ENCODE data around the gene TAS1R1.
"Not testable (repeated sequence)": the region's sequence is repeated elsewhere in the genome, so short reads cannot be mapped to it uniquely, and the experiment has no call there.

The TAS1R1 gene

DNA sequence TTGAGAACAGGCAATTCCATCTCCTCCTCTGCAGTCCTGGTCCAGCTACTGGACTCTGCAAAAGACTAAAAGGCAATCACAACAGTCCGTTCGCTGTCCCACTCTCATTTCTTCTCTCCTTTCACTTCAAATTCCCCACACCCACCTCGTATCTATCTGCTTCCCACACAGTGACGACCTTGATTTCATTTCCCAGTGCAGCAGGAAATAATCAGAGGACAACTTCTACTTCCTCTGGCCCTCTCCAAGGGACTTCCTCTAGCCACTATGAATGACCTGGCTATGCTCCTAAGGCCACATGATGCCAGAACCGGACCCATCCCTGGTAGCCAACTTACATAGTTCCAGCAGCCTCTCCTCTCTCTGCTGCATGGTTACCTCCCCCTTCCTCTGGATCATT lies 8.8 kb upstream of the TAS1R1 start:
- peak overlapping the region in 1 of 11 experiments; percentile 47; a peak in 4 of 22 replicates for H3K27ac ChIP-seq
- peaks cover 65 to 99% (median 96%) of the 10 kb centered on the region in 11 experiments for H3K36me3 ChIP-seq
- peak overlapping the region in 7 of 11 experiments; percentile 11 to 80 (median 69); a peak in 11 of 22 replicates for H3K4me2 ChIP-seq
- no peaks in the 10 kb centered on the region for H3K27me3 ChIP-seq
- H4K20me1 ChIP-seq: peaks cover 0 to 60% (median 34%) of the 10 kb centered on the region in 11 experiments; a peak in 17 of 22 replicates
- H3K4me1 ChIP-seq: peaks cover 0 to 34% (median 23%) of the 10 kb centered on the region in 10 experiments; a peak in 14 of 20 replicates
- no peak overlapping the region for H3K4me3 ChIP-seq
- no peaks in the 10 kb centered on the region for H3K9me3 ChIP-seq (replicated peaks in 1 of 11)
- no peak for TF ChIP-seq Cebpa-rat (IDR thresholded peaks at IDR 0.05)
- peak overlapping the region in 2 of 11 experiments; percentile 5 to 47; a peak in 2 of 22 replicates for H3K9ac ChIP-seq

DNA sequence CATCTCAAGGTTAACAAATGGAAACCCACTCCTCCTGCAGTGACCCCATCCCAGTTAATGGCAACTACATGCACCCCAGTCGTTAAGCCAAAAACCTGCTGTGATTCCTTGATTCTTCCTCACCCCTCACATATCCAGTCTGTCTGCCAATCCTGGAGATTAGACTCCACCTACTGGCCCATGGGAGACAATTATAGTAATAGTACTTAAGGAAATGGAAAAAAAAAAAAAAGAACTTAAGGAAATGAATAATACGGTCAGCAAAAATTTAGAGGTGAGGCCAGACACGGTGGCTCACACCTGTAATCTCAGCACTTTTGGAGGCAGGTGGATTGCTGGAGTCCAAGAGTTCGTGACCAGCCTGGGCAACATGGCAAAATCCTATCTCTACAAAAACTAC lies 7.8 kb upstream of the TAS1R1 start:
- H3K4me2 ChIP-seq: peak overlapping the region in 1 of 11 experiments; percentile 73; a peak in 3 of 22 replicates
- peaks cover 0 to 64% (median 35%) of the 10 kb centered on the region in 11 experiments; a peak in 18 of 22 replicates for H4K20me1 ChIP-seq
- no peak for TF ChIP-seq Cebpa-rat (IDR thresholded peaks at IDR 0.05)
- no peaks in the 10 kb centered on the region for H3K27me3 ChIP-seq
- H3K36me3 ChIP-seq: peaks cover 58 to 94% (median 90%) of the 10 kb centered on the region in 11 experiments
- peaks cover 0 to 34% (median 23%) of the 10 kb centered on the region in 10 experiments; a peak in 15 of 20 replicates for H3K4me1 ChIP-seq
- no peak overlapping the region for H3K4me3 ChIP-seq
- H3K9ac ChIP-seq: peak overlapping the region in 2 of 11 experiments; percentile 5 to 15; a peak in 3 of 22 replicates
- H3K27ac ChIP-seq: no peak overlapping the region
- no peaks in the 10 kb centered on the region for H3K9me3 ChIP-seq (replicated peaks in 1 of 11)

DNA sequence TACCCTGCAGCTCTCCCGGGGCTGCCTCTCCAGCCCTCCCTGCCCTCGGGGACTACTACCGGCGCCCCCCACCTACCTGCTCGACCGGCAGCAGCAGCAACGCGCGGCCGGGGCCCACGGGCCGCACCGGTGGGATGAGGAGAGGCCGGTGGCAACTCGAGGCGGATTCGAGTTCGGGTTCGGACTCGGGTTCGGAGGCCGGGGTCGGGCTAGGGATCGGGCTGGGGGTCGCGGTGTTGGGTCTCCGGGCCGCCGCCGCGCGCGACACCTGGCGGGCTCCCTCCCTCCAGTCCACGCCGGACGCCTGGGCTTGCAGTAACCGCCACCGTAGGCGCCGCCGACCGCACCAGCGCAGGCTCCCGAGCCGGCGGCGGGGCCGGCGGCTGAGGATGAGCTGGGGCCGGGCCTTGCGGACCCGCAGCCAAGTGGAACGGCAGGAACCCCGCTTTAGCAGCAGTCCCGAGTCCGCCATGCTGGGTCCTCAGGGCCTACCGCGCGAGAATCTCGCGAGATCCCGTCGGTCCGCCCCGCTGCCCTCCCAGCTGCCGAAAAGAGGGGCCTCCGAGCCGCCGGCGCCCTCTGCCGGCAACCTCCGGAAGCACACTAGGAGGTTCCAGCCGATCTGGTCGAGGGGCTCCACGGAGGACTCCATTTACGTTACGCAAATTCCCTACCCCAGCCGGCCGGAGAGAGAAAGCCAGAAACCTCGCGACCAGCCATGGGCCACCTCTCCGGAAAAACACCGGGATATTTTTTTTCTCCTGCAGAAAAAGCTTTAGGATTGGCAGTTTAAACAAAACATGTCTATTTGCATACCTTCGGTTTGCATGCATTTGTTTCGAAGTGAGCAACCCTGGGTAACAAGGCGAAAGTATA lies 838 bp upstream of the TAS1R1 start, which contains the start of gene NOL9:
NOL9 (minus strand) TSS at position 483 of the 876 bp plus-strand sequence; CDS start at position 472, 11 bp downstream.
- peaks cover 0 to 46% (median 21%) of the 10 kb centered on the region in 11 experiments; a peak in 15 of 22 replicates for H4K20me1 ChIP-seq
- TF ChIP-seq Cebpa-rat (IDR thresholded peaks at IDR 0.05): no peak
- H3K4me1 ChIP-seq: peaks cover 12 to 21% (median 19%) of the 10 kb centered on the region in 10 experiments
- peak within 1 kb of the TSS; percentile 78 to 98 (median 95) for H3K4me2 ChIP-seq
- peaks cover 11 to 25% (median 21%) of the 10 kb centered on the region in 11 experiments for H3K36me3 ChIP-seq
- no peaks in the 10 kb centered on the region for H3K27me3 ChIP-seq
- H3K9ac ChIP-seq: peak within 1 kb of the TSS; percentile 91 to 99 (median 96)
- peak within 1 kb of the TSS; percentile 94 to 100 (median 100) for H3K4me3 ChIP-seq
- peak within 1 kb of the TSS; percentile 84 to 98 (median 92) for H3K27ac ChIP-seq
- no peaks in the 10 kb centered on the region for H3K9me3 ChIP-seq (replicated peaks in 1 of 11)

DNA sequence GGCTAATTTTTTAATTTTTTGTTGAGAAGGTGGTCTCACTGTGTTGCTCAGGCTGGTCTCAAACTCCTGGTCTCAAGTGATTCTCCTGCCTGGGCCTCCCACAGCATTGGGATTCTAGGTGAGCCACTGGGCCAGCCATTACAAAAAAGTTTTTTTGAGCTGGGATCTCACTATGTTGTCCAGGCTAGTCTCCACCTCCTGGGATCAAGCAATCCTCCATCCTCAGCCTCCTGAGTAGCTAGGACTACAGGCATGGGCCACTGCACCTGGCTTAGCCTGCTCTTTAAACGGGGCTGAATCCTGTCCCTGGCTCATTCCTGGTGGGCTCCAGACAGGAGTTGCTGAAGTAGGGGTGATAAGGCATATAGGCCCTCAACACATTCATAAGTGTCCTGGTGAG lies 2.5 kb downstream of the TAS1R1 start:
- Histone ChIP-seq H3K4me2 (no peak overlapping the region), H3K36me3 (no peaks in the 10 kb centered on the region; a peak in 1 of 22 replicates), H4K20me1 (peaks cover 0 to 15% (median 9%) of the 10 kb centered on the region in 11 experiments; a peak in 13 of 22 replicates), H3K9ac (0 out of 22 replicates have a peak overlapping the region, but pooled peaks of 1 of the 11 experiments have one; percentile 4), H3K27ac (no peak overlapping the region), H3K4me3 (no peak overlapping the region), H3K9me3 (replicated peaks in 1 of 11) (peaks cover 10 to 32% (median 24%) of the 10 kb centered on the region in 11 experiments), H3K27me3 (no peaks in the 10 kb centered on the region), H3K4me1 (peaks cover 9 to 22% (median 16%) of the 10 kb centered on the region in 10 experiments)
- no peak for TF ChIP-seq Cebpa-rat (IDR thresholded peaks at IDR 0.05)

DNA sequence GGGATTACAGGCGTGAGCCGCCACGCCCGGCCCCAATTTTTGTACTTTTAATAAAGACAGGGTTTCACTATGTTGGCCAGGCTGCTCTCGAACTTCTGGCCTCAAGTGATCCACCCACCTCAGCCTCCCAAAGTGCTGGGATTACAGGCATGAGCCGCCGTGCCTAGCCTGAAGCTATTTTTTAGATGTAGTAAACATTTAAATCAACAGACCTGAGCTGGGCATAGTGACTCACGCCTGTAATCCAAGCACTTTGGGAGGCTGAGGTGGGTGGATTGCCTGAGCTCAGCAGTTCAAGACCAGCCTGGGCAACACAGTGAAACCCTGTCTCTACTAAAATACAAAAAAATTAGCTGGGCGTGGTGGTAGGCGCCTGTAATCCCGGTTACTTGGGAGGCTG lies 4.1 kb downstream of the TAS1R1 start:
- not testable (repeated sequence) for H3K4me3 ChIP-seq, H3K27ac ChIP-seq, H3K9ac ChIP-seq, H3K4me2 ChIP-seq, H4K20me1 ChIP-seq, H3K36me3 ChIP-seq, H3K27me3 ChIP-seq
- Histone ChIP-seq H3K4me1 (peaks cover 0 to 13% (median 8%) of the 10 kb centered on the region in 10 experiments; a peak in 14 of 20 replicates), H3K9me3 (replicated peaks in 1 of 11) (peaks cover 10 to 39% (median 27%) of the 10 kb centered on the region in 11 experiments)

DNA sequence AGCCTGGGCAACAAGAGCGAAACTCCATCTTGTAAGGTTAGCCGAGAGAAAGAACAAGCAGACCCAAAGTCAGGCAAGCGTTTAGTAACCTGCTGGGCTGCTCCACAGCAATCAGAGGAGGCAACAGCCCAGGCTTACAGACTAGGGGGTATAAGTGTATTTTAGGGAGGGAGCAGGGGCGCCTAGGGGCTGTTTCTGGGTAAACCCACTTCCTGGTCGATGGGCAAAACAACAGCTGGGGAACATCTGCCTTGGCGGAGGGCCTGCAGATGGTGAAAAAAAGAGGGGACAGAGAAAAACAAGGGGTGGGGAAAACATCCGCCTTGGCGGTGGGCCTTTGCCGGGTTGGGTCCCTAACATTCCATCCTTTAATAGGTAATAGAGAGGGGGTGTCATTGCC lies 5.2 kb downstream of the TAS1R1 start:
- no peaks in the 10 kb centered on the region for H4K20me1 ChIP-seq
- peak overlapping the region in 2 of 11 experiments; percentile 15 to 25; a peak in 2 of 22 replicates for H3K4me2 ChIP-seq
- H3K27ac ChIP-seq: no peak overlapping the region
- no peaks in the 10 kb centered on the region for H3K27me3 ChIP-seq
- peaks cover 0 to 6% (median under 1%) of the 10 kb centered on the region in 10 experiments; a peak in 5 of 20 replicates for H3K4me1 ChIP-seq
- H3K9me3 ChIP-seq (replicated peaks in 1 of 11): peaks cover 10 to 39% (median 27%) of the 10 kb centered on the region in 11 experiments
- no peak for TF ChIP-seq Cebpa-rat (IDR thresholded peaks at IDR 0.05)
- H3K9ac ChIP-seq: no peak overlapping the region
- no peak overlapping the region for H3K4me3 ChIP-seq
- H3K36me3 ChIP-seq: no peaks in the 10 kb centered on the region

DNA sequence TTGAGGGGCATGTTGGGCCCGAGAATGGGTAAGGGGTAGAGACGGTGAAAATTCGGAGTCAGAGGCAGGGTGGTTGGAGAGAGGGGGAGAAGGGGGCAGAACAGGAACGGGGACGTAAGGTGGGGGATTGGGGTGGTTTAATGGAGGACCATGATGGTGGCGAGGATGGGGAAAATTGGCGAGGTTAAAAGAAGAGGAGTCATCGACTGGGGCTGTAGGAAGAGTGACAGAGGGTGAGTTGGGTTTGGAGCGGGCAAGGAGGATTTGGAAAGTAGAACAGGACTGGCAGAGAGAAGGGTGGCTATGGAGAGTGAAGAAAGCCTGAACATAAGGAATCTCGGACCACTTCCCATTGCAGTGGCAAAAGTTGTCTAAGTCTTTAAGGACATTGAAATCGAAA lies 13.9 kb downstream of the TAS1R1 start:
- H3K36me3 ChIP-seq: no peaks in the 10 kb centered on the region
- peaks cover 0 to 12% (median 8%) of the 10 kb centered on the region in 11 experiments; a peak in 18 of 22 replicates for H3K9me3 ChIP-seq (replicated peaks in 1 of 11)
- no peak overlapping the region for H3K27ac ChIP-seq
- no peak for TF ChIP-seq Cebpa-rat (IDR thresholded peaks at IDR 0.05)
- no peaks in the 10 kb centered on the region for H3K27me3 ChIP-seq
- no peak overlapping the region for H3K4me3 ChIP-seq
- peak overlapping the region in 5 of 11 experiments; percentile 14 to 52 (median 43); a peak in 5 of 22 replicates for H3K4me2 ChIP-seq
- H3K9ac ChIP-seq: no peak overlapping the region
- H3K4me1 ChIP-seq: peaks cover 0 to 14% (median 8%) of the 10 kb centered on the region in 10 experiments; a peak in 11 of 20 replicates
- H4K20me1 ChIP-seq: no peaks in the 10 kb centered on the region

DNA sequence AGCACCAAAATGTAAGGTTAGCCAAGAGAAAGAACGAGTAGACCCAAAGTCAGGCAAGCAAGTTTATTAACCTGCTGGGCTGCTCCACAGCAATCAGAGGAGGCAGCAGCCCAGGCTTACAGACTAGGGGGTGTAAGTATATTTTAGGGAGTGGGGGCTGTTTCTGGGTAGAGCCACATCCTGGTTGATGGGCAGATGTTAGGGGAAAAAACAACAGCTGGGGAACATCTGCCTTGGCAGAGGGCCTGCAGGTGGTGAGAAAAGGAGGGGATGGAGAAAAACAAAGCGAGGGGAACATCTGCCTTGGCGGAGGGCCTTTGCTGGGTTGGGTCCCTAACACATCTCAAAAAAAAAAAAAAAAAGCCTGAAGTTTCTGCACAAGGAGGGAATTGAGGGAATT lies 15.0 kb downstream of the TAS1R1 start:
- peaks cover 0 to 12% (median 8%) of the 10 kb centered on the region in 11 experiments; a peak in 18 of 22 replicates for H3K9me3 ChIP-seq (replicated peaks in 1 of 11)
- no peak overlapping the region for H3K4me3 ChIP-seq
- peak overlapping the region in 7 of 11 experiments; percentile 46 to 63 (median 54); a peak in 14 of 22 replicates for H3K4me2 ChIP-seq
- peaks cover 0 to 14% (median 8%) of the 10 kb centered on the region in 10 experiments; a peak in 11 of 20 replicates for H3K4me1 ChIP-seq
- TF ChIP-seq Cebpa-rat (IDR thresholded peaks at IDR 0.05): no peak
- H4K20me1 ChIP-seq: no peaks in the 10 kb centered on the region
- no peak overlapping the region for H3K9ac ChIP-seq
- no peaks in the 10 kb centered on the region for H3K36me3 ChIP-seq
- H3K27me3 ChIP-seq: no peaks in the 10 kb centered on the region
- H3K27ac ChIP-seq: no peak overlapping the region

DNA sequence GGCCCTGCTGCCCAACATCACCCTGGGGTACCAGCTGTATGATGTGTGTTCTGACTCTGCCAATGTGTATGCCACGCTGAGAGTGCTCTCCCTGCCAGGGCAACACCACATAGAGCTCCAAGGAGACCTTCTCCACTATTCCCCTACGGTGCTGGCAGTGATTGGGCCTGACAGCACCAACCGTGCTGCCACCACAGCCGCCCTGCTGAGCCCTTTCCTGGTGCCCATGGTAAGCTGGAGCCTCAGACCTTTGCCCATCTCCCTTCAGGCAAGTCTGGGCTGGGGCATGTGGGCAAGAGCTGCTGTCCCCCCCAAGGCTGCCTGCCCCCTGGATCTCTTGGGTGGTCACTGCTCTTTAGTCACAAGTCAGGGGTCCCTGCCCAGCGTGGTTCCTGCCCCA lies 15.9 kb downstream of the TAS1R1 start:
- Histone ChIP-seq H3K9me3 (replicated peaks in 1 of 11) (peaks cover 0 to 12% (median 8%) of the 10 kb centered on the region in 11 experiments; a peak in 18 of 22 replicates), H3K4me3 (no peak overlapping the region), H3K36me3 (no peaks in the 10 kb centered on the region), H3K4me1 (peaks cover 0 to 14% (median 8%) of the 10 kb centered on the region in 10 experiments; a peak in 11 of 20 replicates), H3K4me2 (no peak overlapping the region), H3K9ac (no peak overlapping the region), H4K20me1 (no peaks in the 10 kb centered on the region), H3K27me3 (no peaks in the 10 kb centered on the region), H3K27ac (no peak overlapping the region)
- no peak for TF ChIP-seq Cebpa-rat (IDR thresholded peaks at IDR 0.05)
